Endothelial cell (in vitro differentiated cells): Measurements from ENCODE around the gene TMEM14C. TPM values are rescaled to one million over a fixed set of nuclear protein-coding genes. Genes with fewer than 3 reads are reported as not detected.

ENCODE experiments used
- DNase-seq: peaks from one replicate; pipeline ENCODE4 v3.0.0; 2021; ENCODE audit warnings: low spot score
- H3K27ac Mint-ChIP-seq: one replicate; pipeline ENCODE4 v1.8.0; 2021; ENCODE audit warnings: mixed read lengths, inconsistent platforms; ENCODE audit not compliant: unreplicated experiment
- H3K27me3 Mint-ChIP-seq: one replicate; pipeline ENCODE4 v1.8.0; 2021; ENCODE audit warnings: mild to moderate bottlenecking, moderate library complexity, mixed read lengths, inconsistent platforms; ENCODE audit not compliant: unreplicated experiment
- H3K36me3 Mint-ChIP-seq: one replicate; pipeline ENCODE4 v1.8.0; 2021; ENCODE audit warnings: mild to moderate bottlenecking, low read depth, mixed read lengths, inconsistent platforms; ENCODE audit not compliant: unreplicated experiment
- H3K4me1 Mint-ChIP-seq: one replicate; pipeline ENCODE4 v1.8.0; 2021; ENCODE audit warnings: mild to moderate bottlenecking, mixed read lengths, inconsistent platforms; ENCODE audit not compliant: unreplicated experiment
- H3K4me3 Mint-ChIP-seq: one replicate; pipeline ENCODE4 v1.8.0; 2021; ENCODE audit warnings: mild to moderate bottlenecking, mixed read lengths, inconsistent platforms; ENCODE audit not compliant: unreplicated experiment
- H3K9me3 Mint-ChIP-seq: one replicate; pipeline ENCODE4 v1.8.0; 2021; ENCODE audit warnings: mixed read lengths, inconsistent platforms; ENCODE audit not compliant: unreplicated experiment
- CTCF ChIP-seq: fragments of 200-600 bp; sonication (generic); IDR thresholded peaks from one replicate; pipeline ENCODE4 v1.5.0; 2021; ENCODE audit warnings: antibody characterized with exemption; ENCODE audit not compliant: unreplicated experiment
- total RNA-seq: library from RNA; stranded (reverse); fragmentation: NEBNext Ultra II Directional; extraction: Animal tissue kit (Norgen Biotek cat#: 25700); gene quantifications from one replicate; pipeline ENCODE4 v1.2.1, GENCODE V29; 2021; ENCODE audit not compliant: unreplicated experiment

Gene TMEM14C
- total RNA-seq, 1 donor from 2014 or later = 96.7 TPM

- H3K4me3 Mint-ChIP-seq = no peak overlapping the region
Measured at GRCh38 chr6:10684618-10685017, 38.3 kb upstream of the TMEM14C start.

GRCh38 chr6:10685092-10685915, 37.6 kb upstream of the TMEM14C start:
- Mint-ChIP-seq H3K4me3 (no peak overlapping the region), H3K9me3 (no peaks in the 10 kb centered on the region), H3K4me1 (peaks cover 28% of the 10 kb centered on the region), H3K27me3 (peaks cover 3% of the 10 kb centered on the region), H3K36me3 (no peaks in the 10 kb centered on the region), H3K27ac (no peak overlapping the region)
- no peak for TF ChIP-seq CTCF
- no peak for DNase-seq

More at GRCh38 chr6:10684618-10685017, 38.3 kb upstream of the TMEM14C start:
- DNase-seq = no peak
- Mint-ChIP-seq H3K9me3 (no peaks in the 10 kb centered on the region), H3K4me1 (peaks cover 22% of the 10 kb centered on the region), H3K36me3 (no peaks in the 10 kb centered on the region), H3K27me3 (peaks cover 3% of the 10 kb centered on the region), H3K27ac (no peak overlapping the region)
- no peak for TF ChIP-seq CTCF

GRCh38 chr6:10686901-10687300, 36.0 kb upstream of the TMEM14C start:
- peaks cover 39% of the 10 kb centered on the region for H3K4me1 Mint-ChIP-seq
- H3K27me3 Mint-ChIP-seq = peaks cover 3% of the 10 kb centered on the region
- DNase-seq = no peak
- H3K27ac Mint-ChIP-seq = no peak overlapping the region
- TF ChIP-seq CTCF = no peak
- no peaks in the 10 kb centered on the region for H3K9me3 Mint-ChIP-seq
- H3K36me3 Mint-ChIP-seq = no peaks in the 10 kb centered on the region
- H3K4me3 Mint-ChIP-seq = no peak overlapping the region

- Mint-ChIP-seq H3K36me3 (no peaks in the 10 kb centered on the region), H3K27me3 (peaks cover 3% of the 10 kb centered on the region), H3K4me1 (peaks cover 35% of the 10 kb centered on the region), H3K27ac (no peak overlapping the region), H3K4me3 (no peak overlapping the region), H3K9me3 (no peaks in the 10 kb centered on the region)
- DNase-seq = no peak
- TF ChIP-seq CTCF = no peak
Measured at GRCh38 chr6:10687582-10687981, 35.3 kb upstream of the TMEM14C start.
